ENCODE results near the gene ARPP21.

ARPP21 gene

GRCh38 chr3:35677797-35678196 lies 38.5 kb downstream of the ARPP21 start:
- DNase-seq = no peak

GRCh38 chr3:35678643-35679161 lies 39.4 kb downstream of the ARPP21 start:
- DNase-seq = peak; percentile 26

- no peak for DNase-seq
These were observed 40.2 kb downstream of the ARPP21 start for GRCh38 chr3:35679409-35680080.

- no peak for DNase-seq
These were observed 41.7 kb downstream of the ARPP21 start for GRCh38 chr3:35680866-35681650.

- no peak for DNase-seq
These were observed 45.8 kb downstream of the ARPP21 start for GRCh38 chr3:35685153-35685552.

- DNase-seq = no peak
These were observed 49.5 kb downstream of the ARPP21 start for GRCh38 chr3:35688826-35689225.

- no peak for DNase-seq
These were observed 50.9 kb downstream of the ARPP21 start for GRCh38 chr3:35690271-35690670.

GRCh38 chr3:35705904-35706303 lies 66.6 kb downstream of the ARPP21 start:
- DNase-seq = no peak

GRCh38 chr3:35707904-35708303 lies 68.6 kb downstream of the ARPP21 start:
- DNase-seq = no peak

GRCh38 chr3:35708394-35709271 lies 69.3 kb downstream of the ARPP21 start:
- no peak for DNase-seq

- DNase-seq = no peak
These were observed 70.4 kb downstream of the ARPP21 start for GRCh38 chr3:35709691-35710090.

- DNase-seq = no peak
These were observed 71.2 kb downstream of the ARPP21 start for GRCh38 chr3:35710554-35710953.

GRCh38 chr3:35718921-35719320 lies 79.6 kb downstream of the ARPP21 start:
- no peak for DNase-seq

- DNase-seq = no peak
These were observed 82.3 kb downstream of the ARPP21 start for GRCh38 chr3:35721628-35722027.

GRCh38 chr3:35722902-35723301 lies 83.6 kb downstream of the ARPP21 start:
- DNase-seq = no peak

GRCh38 chr3:35723480-35724097 lies 84.3 kb downstream of the ARPP21 start:
- no peak for DNase-seq

GRCh38 chr3:35724106-35724505 lies 84.8 kb downstream of the ARPP21 start:
- no peak for DNase-seq

- DNase-seq = no peak
These were observed 87.9 kb downstream of the ARPP21 start for GRCh38 chr3:35727179-35727578.

GRCh38 chr3:35733341-35733740 lies 94.0 kb downstream of the ARPP21 start:
- DNase-seq = no peak

- no peak for DNase-seq
These were observed 94.5 kb downstream of the ARPP21 start for GRCh38 chr3:35733864-35734263.

- DNase-seq = no peak
These were observed 97.8 kb downstream of the ARPP21 start for GRCh38 chr3:35737080-35737479.

GRCh38 chr3:35737527-35737926 lies 98.2 kb downstream of the ARPP21 start:
- no peak for DNase-seq
